ENCODE data around the gene NCEH1.

- TF ChIP-seq POLR2A (IDR thresholded peaks at IDR 0.05) = no peak
- no peak for TF ChIP-seq CTCF (IDR thresholded peaks at IDR 0.05)
Measured at GRCh38 chr3:172641291-172641690, 69.6 kb downstream of the NCEH1 start.

Measured in Peyer's patch (tissue), 4 donors.